ENCODE results near the gene NME8.

The NME8 gene

GRCh38 chr7:37899712-37900247 is 51.4 kb downstream of the NME8 start:
- Histone ChIP-seq H3K36me3 (ENCODE audit: control insufficient read depth in 1 of 2, insufficient read depth in 2 of 2, low read depth in 1 of 2, low read length in 2 of 2) (no peaks in the 10 kb centered on the region), H2AFZ (ENCODE audit: low read depth, low read length) (no peak overlapping the region), H3K27me3 (ENCODE audit: control insufficient read depth in 1 of 2, insufficient read depth in 1 of 2, low read length in 2 of 2) (no peaks in the 10 kb centered on the region), H4K91ac (ENCODE audit: low read length) (no peak overlapping the region), H3K14ac (ENCODE audit: low read length in 2 of 2) (no peak overlapping the region), H3K4me1 (ENCODE audit: control insufficient read depth, insufficient read depth, low read depth, low read length) (peaks cover 8% of the 10 kb centered on the region), H3K18ac (ENCODE audit: low read depth in 1 of 2, low read length in 2 of 2) (no peak overlapping the region), H3K79me1 (replicated peaks; ENCODE audit: low read length, poor library complexity, severe bottlenecking) (no peaks in the 10 kb centered on the region), H2AK5ac (ENCODE audit: low read length, severe bottlenecking) (no peak overlapping the region), H2BK15ac (ENCODE audit: low read depth, poor library complexity, severe bottlenecking) (no peak overlapping the region), H2BK12ac (ENCODE audit: low read length in 2 of 2) (no peak overlapping the region), H3K4me3 (ENCODE audit: insufficient read depth in 1 of 2, low read depth in 1 of 2, low read length in 2 of 2) (no peak overlapping the region), H2BK5ac (ENCODE audit: low read depth, low read length, poor library complexity, severe bottlenecking) (no peak overlapping the region), H3K9me3 (ENCODE audit: control insufficient read depth, low read length) (no peaks in the 10 kb centered on the region), H3K27ac (ENCODE audit: low read length, poor library complexity, severe bottlenecking) (peak overlapping the region; percentile 82), H3K4me2 (ENCODE audit: low read length, poor library complexity, severe bottlenecking) (no peak overlapping the region), H3K9ac (ENCODE audit: low read length) (no peak overlapping the region), H4K8ac (ENCODE audit: low read length) (no peak overlapping the region), H3K23ac (ENCODE audit: low read length in 2 of 2) (no peak overlapping the region), H3K4ac (ENCODE audit: low read depth in 1 of 2, low read length in 2 of 2) (no peak overlapping the region), H2BK120ac (ENCODE audit: low read depth, low read length) (no peak overlapping the region)
- no peak for DNase-seq
- WGBS: 59% methylated on average over 3 of the region's 3 CpGs

DNA sequence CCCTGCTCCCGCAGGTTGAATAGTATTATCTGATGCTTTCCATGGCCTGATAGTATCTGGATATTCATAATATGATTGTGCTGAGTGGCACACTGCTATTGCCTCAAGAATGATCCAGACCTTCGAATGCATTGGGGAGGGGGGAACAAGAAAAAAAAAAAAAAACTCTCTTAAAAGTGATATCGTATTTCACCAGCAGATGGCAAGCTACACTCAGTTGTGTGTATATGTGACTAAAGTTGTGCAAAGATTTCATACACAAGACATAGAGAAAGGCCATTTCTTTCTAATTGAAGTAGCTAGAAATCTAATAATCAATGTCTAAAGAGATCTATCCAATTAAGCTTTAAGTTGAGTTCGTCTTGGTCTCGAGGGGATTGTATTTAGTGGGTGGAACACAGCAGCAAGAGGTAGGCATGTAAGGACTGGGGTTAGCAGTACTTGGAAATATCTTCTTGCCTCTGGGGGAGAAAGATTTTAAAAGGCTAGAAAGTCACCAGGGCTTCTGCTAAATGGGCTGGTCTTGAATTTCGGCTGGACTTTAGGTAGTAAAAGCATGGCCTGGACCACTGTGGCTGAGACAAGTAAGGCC is 52.9 kb downstream of the NME8 start:
- Histone ChIP-seq H2BK15ac (ENCODE audit: low read depth, poor library complexity, severe bottlenecking) (no peak overlapping the region), H3K9me3 (ENCODE audit: control insufficient read depth, low read length) (no peaks in the 10 kb centered on the region)

DNA sequence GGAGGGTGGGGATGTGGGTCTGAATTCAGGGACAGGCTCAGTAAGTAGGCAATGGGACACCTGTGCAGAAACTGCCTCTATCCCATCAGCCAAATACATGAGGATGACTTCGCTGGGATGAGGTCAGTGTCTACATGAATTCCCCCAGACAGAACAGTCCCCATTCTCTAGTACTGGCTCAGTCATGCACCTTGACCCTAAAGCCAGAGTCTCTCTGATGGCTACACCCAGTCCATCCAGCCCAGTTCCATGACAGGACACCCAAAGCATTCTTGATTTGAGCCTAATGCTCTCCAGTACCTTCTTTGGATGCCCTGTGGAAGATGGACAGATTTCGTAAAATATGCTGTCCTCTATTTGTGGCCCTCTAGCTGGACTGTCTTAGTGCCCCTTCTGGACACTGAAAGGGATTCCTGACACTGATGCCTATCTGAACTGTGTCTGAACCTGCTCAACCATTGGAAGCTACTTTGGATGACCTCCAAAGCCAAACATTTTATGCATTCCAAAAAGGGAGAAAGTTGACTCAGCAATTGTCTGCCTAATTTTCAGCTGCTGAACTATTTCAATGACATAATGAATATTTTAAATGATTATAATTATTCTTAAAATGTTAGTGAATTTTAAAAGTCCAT is 53.6 kb downstream of the NME8 start:
- H3K14ac ChIP-seq (ENCODE audit: low read length in 2 of 2): no peak overlapping the region
- no peak overlapping the region for H2BK5ac ChIP-seq (ENCODE audit: low read depth, low read length, poor library complexity, severe bottlenecking)
- no peak overlapping the region for H3K23ac ChIP-seq (ENCODE audit: low read length in 2 of 2)
- no peak overlapping the region for H2BK120ac ChIP-seq (ENCODE audit: low read depth, low read length)
- H3K79me1 ChIP-seq (replicated peaks; ENCODE audit: low read length, poor library complexity, severe bottlenecking): no peaks in the 10 kb centered on the region
- peak overlapping the region; percentile 28 for H3K27ac ChIP-seq (ENCODE audit: low read length, poor library complexity, severe bottlenecking)
- H3K9me3 ChIP-seq (ENCODE audit: control insufficient read depth, low read length): no peaks in the 10 kb centered on the region
- H3K27me3 ChIP-seq (ENCODE audit: control insufficient read depth in 1 of 2, insufficient read depth in 1 of 2, low read length in 2 of 2): no peaks in the 10 kb centered on the region
- peaks cover 8% of the 10 kb centered on the region for H3K4me1 ChIP-seq (ENCODE audit: control insufficient read depth, insufficient read depth, low read depth, low read length)
- peak; percentile 9 for DNase-seq
- no peak overlapping the region for H3K4ac ChIP-seq (ENCODE audit: low read depth in 1 of 2, low read length in 2 of 2)
- no peak overlapping the region for H3K4me3 ChIP-seq (ENCODE audit: insufficient read depth in 1 of 2, low read depth in 1 of 2, low read length in 2 of 2)
- no peak overlapping the region for H2BK12ac ChIP-seq (ENCODE audit: low read length in 2 of 2)
- 93% methylated on average over 2 of the region's 2 CpGs for WGBS
- no peak overlapping the region for H4K8ac ChIP-seq (ENCODE audit: low read length)
- H3K4me2 ChIP-seq (ENCODE audit: low read length, poor library complexity, severe bottlenecking): no peak overlapping the region
- H3K18ac ChIP-seq (ENCODE audit: low read depth in 1 of 2, low read length in 2 of 2): no peak overlapping the region
- peaks cover 0 to 1% of the 10 kb centered on the region in 2 experiments for H3K36me3 ChIP-seq (ENCODE audit: control insufficient read depth in 1 of 2, insufficient read depth in 2 of 2, low read depth in 1 of 2, low read length in 2 of 2)
- H3K9ac ChIP-seq (ENCODE audit: low read length): no peak overlapping the region
- H2AFZ ChIP-seq (ENCODE audit: low read depth, low read length): no peak overlapping the region
- no peak overlapping the region for H4K91ac ChIP-seq (ENCODE audit: low read length)
- peak overlapping the region; percentile 60 for H2AK5ac ChIP-seq (ENCODE audit: low read length, severe bottlenecking)
- no peak overlapping the region for H2BK15ac ChIP-seq (ENCODE audit: low read depth, poor library complexity, severe bottlenecking)

More for the DNA sequence above, 52.9 kb downstream of the NME8 start:
- no peak overlapping the region for H2AFZ ChIP-seq (ENCODE audit: low read depth, low read length)
- WGBS: 40% methylated on average over 4 of the region's 6 CpGs
- H3K4me1 ChIP-seq (ENCODE audit: control insufficient read depth, insufficient read depth, low read depth, low read length): peaks cover 8% of the 10 kb centered on the region
- H3K36me3 ChIP-seq (ENCODE audit: control insufficient read depth in 1 of 2, insufficient read depth in 2 of 2, low read depth in 1 of 2, low read length in 2 of 2): no peaks in the 10 kb centered on the region
- H2BK120ac ChIP-seq (ENCODE audit: low read depth, low read length): no peak overlapping the region
- peak overlapping the region; percentile 6 for H3K27ac ChIP-seq (ENCODE audit: low read length, poor library complexity, severe bottlenecking)
- DNase-seq: peak; percentile 35
- H3K4me3 ChIP-seq (ENCODE audit: insufficient read depth in 1 of 2, low read depth in 1 of 2, low read length in 2 of 2): no peak overlapping the region
- no peak overlapping the region for H3K4ac ChIP-seq (ENCODE audit: low read depth in 1 of 2, low read length in 2 of 2)
- H3K4me2 ChIP-seq (ENCODE audit: low read length, poor library complexity, severe bottlenecking): no peak overlapping the region
- no peak overlapping the region for H3K18ac ChIP-seq (ENCODE audit: low read depth in 1 of 2, low read length in 2 of 2)
- H2AK5ac ChIP-seq (ENCODE audit: low read length, severe bottlenecking): peak overlapping the region; percentile 60
- H4K91ac ChIP-seq (ENCODE audit: low read length): no peak overlapping the region
- H3K23ac ChIP-seq (ENCODE audit: low read length in 2 of 2): no peak overlapping the region
- no peaks in the 10 kb centered on the region for H3K27me3 ChIP-seq (ENCODE audit: control insufficient read depth in 1 of 2, insufficient read depth in 1 of 2, low read length in 2 of 2)
- no peak overlapping the region for H2BK12ac ChIP-seq (ENCODE audit: low read length in 2 of 2)
- no peaks in the 10 kb centered on the region for H3K79me1 ChIP-seq (replicated peaks; ENCODE audit: low read length, poor library complexity, severe bottlenecking)
- H4K8ac ChIP-seq (ENCODE audit: low read length): no peak overlapping the region
- no peak overlapping the region for H2BK5ac ChIP-seq (ENCODE audit: low read depth, low read length, poor library complexity, severe bottlenecking)
- no peak overlapping the region for H3K14ac ChIP-seq (ENCODE audit: low read length in 2 of 2)
- no peak overlapping the region for H3K9ac ChIP-seq (ENCODE audit: low read length)

DNA sequence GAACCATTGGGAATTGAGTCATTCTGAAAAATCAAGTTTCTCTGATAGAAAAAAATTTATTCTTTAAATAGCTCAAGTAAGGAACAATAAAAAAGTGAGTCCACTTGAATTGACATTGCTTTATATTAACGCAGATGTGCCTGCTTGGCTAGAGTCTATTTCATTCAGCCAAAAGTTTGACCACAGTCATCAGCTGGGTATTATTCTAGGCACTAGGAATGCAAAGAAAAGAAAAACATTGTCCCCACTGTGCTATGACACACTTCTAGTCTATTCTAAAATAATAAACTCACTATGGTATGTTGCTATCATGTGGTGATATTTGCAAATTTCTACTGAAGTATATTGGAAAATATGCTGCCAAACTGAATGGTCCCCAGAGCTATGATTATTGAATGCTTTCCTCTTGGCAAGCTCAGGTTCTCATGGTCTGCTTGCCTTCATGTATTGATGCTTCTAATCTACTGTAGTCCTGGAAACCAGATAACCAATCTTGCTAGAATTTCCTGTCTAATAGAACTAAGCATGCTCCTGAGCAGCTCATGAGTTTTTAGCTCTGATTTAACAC is 59.9 kb downstream of the NME8 start:
- DNase-seq: no peak

More for the DNA sequence above, 59.9 kb downstream of the NME8 start:
- peak overlapping the region; percentile 31 for H3K9ac ChIP-seq (ENCODE audit: low read length)
- H3K36me3 ChIP-seq (ENCODE audit: control insufficient read depth in 1 of 2, insufficient read depth in 2 of 2, low read depth in 1 of 2, low read length in 2 of 2): peaks cover 0 to 5% of the 10 kb centered on the region in 2 experiments
- no peak overlapping the region for H2BK12ac ChIP-seq (ENCODE audit: low read length in 2 of 2)
- no peak overlapping the region for H2BK5ac ChIP-seq (ENCODE audit: low read depth, low read length, poor library complexity, severe bottlenecking)
- no peak overlapping the region for H2AK5ac ChIP-seq (ENCODE audit: low read length, severe bottlenecking)
- H3K14ac ChIP-seq (ENCODE audit: low read length in 2 of 2): no peak overlapping the region
- no peak overlapping the region for H3K4me2 ChIP-seq (ENCODE audit: low read length, poor library complexity, severe bottlenecking)
- no peaks in the 10 kb centered on the region for H3K9me3 ChIP-seq (ENCODE audit: control insufficient read depth, low read length)
- peak overlapping the region; percentile 18 for H3K27ac ChIP-seq (ENCODE audit: low read length, poor library complexity, severe bottlenecking)
- 100% methylated on average over 1 of the region's 1 CpG for WGBS
- H2BK120ac ChIP-seq (ENCODE audit: low read depth, low read length): no peak overlapping the region
- no peaks in the 10 kb centered on the region for H3K27me3 ChIP-seq (ENCODE audit: control insufficient read depth in 1 of 2, insufficient read depth in 1 of 2, low read length in 2 of 2)
- H4K8ac ChIP-seq (ENCODE audit: low read length): no peak overlapping the region
- H2AFZ ChIP-seq (ENCODE audit: low read depth, low read length): no peak overlapping the region
- no peak overlapping the region for H2BK15ac ChIP-seq (ENCODE audit: low read depth, poor library complexity, severe bottlenecking)
- no peak overlapping the region for H3K4ac ChIP-seq (ENCODE audit: low read depth in 1 of 2, low read length in 2 of 2)
- H3K23ac ChIP-seq (ENCODE audit: low read length in 2 of 2): no peak overlapping the region
- no peak overlapping the region for H4K91ac ChIP-seq (ENCODE audit: low read length)
- H3K4me3 ChIP-seq (ENCODE audit: insufficient read depth in 1 of 2, low read depth in 1 of 2, low read length in 2 of 2): no peak overlapping the region
- H3K18ac ChIP-seq (ENCODE audit: low read depth in 1 of 2, low read length in 2 of 2): no peak overlapping the region
- no peaks in the 10 kb centered on the region for H3K79me1 ChIP-seq (replicated peaks; ENCODE audit: low read length, poor library complexity, severe bottlenecking)
- peaks cover 2% of the 10 kb centered on the region for H3K4me1 ChIP-seq (ENCODE audit: control insufficient read depth, insufficient read depth, low read depth, low read length)
